Renal cortex interstitium (tissue), 11 donors: Measurements from ENCODE around the gene GNL3L. TPM values are rescaled to one million over a fixed set of nuclear protein-coding genes. Genes with fewer than 3 reads are reported as not detected.
"Not testable (repeated sequence)": the region's sequence is repeated elsewhere in the genome, so short reads cannot be mapped to it uniquely, and the experiment has no call there.

Source experiments
- DNase-seq, 11 donors: peaks; one replicate each; pipeline ENCODE4 v3.0.0-alpha.2; 2013; ENCODE audit warnings: low read depth in 9 of 11, low spot score in 4 of 11; ENCODE audit errors: extremely low read depth in 1 of 11
- polyA plus RNA-seq, 3 donors: library from polyadenylated mRNA; unstranded; fragments of 120-200 nt; gene quantifications; one replicate each; pipeline ENCODE4 v1.2.1, GENCODE V29; 2013; ENCODE audit not compliant: insufficient read length in 3 of 3

Gene GNL3L
- polyA plus RNA-seq, 3 donors, result 18.8 to 19.7 (median 19.0) TPM

- not testable (repeated sequence) for DNase-seq
These were observed 12.2 kb downstream of the GNL3L start for GRCh38 chrX:54542239-54542638.

GRCh38 chrX:54550821-54551220 is 20.8 kb downstream of the GNL3L start:
- DNase-seq, result no peak

- DNase-seq, result no peak
These were observed 21.8 kb downstream of the GNL3L start for GRCh38 chrX:54551801-54552200.

- not testable (repeated sequence) for DNase-seq
These were observed 25.0 kb downstream of the GNL3L start for GRCh38 chrX:54555006-54555405.

GRCh38 chrX:54560411-54560810 is 30.4 kb downstream of the GNL3L start:
- no peak for DNase-seq

- DNase-seq, result no peak
These were observed 31.6 kb downstream of the GNL3L start for GRCh38 chrX:54561622-54562021.

GRCh38 chrX:54564936-54565335 is 34.9 kb downstream of the GNL3L start:
- no peak for DNase-seq

GRCh38 chrX:54570332-54570731 is 40.3 kb downstream of the GNL3L start:
- no peak for DNase-seq

- DNase-seq, result not testable (repeated sequence)
These were observed 42.6 kb downstream of the GNL3L start for GRCh38 chrX:54572641-54573040.

GRCh38 chrX:54597728-54598127 is 67.7 kb downstream of the GNL3L start:
- no peak for DNase-seq

GRCh38 chrX:54602563-54602962 is 72.5 kb downstream of the GNL3L start:
- DNase-seq, result no peak

Other genes with a start within 250 kb of the GNL3L start
- 1 to 10 TPM; 4.7 to 5.2 (median 4.9) TPM for gene WNK3, start 172.2 kb upstream of the GNL3L start, polyA plus RNA-seq
- 10 to 100 TPM; 50.9 to 56.6 (median 53.2) TPM for gene TSR2, start 89.8 kb upstream of the GNL3L start, polyA plus RNA-seq
- 10 to 100 TPM; 16.4 to 22.9 (median 19.8) TPM for gene FGD1, start 34.0 kb upstream of the GNL3L start, polyA plus RNA-seq